ENCODE results near the gene RASGRF2.

DNA sequence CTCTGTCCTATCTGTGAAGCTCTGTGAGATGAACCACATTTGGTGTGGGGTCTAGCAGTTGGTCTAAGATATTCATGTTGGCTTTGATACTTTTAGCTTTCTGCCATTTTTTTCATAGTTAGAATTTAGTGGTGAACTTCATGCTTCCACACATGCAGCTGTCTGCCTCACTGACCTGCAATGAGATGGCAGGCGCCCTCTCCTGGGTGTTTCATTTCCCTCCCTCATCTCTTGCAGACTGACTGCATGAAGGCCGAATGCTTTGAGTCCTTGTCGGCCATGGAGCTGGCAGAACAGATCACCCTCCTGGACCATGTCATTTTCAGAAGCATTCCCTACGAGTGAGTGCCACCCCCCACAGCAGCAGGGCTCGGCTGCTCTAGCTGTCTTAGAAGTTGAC is 246.8 kb downstream of the RASGRF2 start:
- TF ChIP-seq ATF2 (IDR thresholded peaks at IDR 0.05; ENCODE audit: low read length), result no peak
- no peak for TF ChIP-seq EP300 (IDR thresholded peaks at IDR 0.05; ENCODE audit: borderline replicate concordance in 1 of 2, low read depth in 2 of 2, low read length in 2 of 2)
- TF ChIP-seq, protein P1, sequence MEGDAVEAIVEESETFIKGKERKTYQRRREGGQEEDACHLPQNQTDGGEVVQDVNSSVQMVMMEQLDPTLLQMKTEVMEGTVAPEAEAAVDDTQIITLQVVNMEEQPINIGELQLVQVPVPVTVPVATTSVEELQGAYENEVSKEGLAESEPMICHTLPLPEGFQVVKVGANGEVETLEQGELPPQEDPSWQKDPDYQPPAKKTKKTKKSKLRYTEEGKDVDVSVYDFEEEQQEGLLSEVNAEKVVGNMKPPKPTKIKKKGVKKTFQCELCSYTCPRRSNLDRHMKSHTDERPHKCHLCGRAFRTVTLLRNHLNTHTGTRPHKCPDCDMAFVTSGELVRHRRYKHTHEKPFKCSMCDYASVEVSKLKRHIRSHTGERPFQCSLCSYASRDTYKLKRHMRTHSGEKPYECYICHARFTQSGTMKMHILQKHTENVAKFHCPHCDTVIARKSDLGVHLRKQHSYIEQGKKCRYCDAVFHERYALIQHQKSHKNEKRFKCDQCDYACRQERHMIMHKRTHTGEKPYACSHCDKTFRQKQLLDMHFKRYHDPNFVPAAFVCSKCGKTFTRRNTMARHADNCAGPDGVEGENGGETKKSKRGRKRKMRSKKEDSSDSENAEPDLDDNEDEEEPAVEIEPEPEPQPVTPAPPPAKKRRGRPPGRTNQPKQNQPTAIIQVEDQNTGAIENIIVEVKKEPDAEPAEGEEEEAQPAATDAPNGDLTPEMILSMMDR (IDR thresholded peaks at IDR 0.05; ENCODE audit: control extremely low read depth in 1 of 3, insufficient read depth in 1 of 3, low read depth in 1 of 3, low read length in 3 of 3), result peak; percentile 46 to 71 (median 66)
- TF ChIP-seq POLR2AphosphoS5 (IDR thresholded peaks at IDR 0.05; ENCODE audit: low read depth, low read length), result no peak
- TF ChIP-seq TBP (IDR thresholded peaks at IDR 0.05; ENCODE audit: low read depth, low read length), result no peak
- TF ChIP-seq JUN (IDR thresholded peaks at IDR 0.05; ENCODE audit: low read depth, low read length), result no peak
- no peak for TF ChIP-seq YY1 (IDR thresholded peaks at IDR 0.05; ENCODE audit: low read depth, low read length)
- TF ChIP-seq EZH2 (IDR thresholded peaks at IDR 0.05; ENCODE audit: low read depth, low read length, severe bottlenecking), result no peak
- no peak for TF ChIP-seq POLR2A (IDR thresholded peaks at IDR 0.05; ENCODE audit: control extremely low read depth in 1 of 2, low read depth in 2 of 2, low read length in 2 of 2)
- TF ChIP-seq KDM5A (IDR thresholded peaks at IDR 0.05; ENCODE audit: low read length), result no peak
- TF ChIP-seq BCL11A (IDR thresholded peaks at IDR 0.05; ENCODE audit: low read depth in 2 of 2, low read length in 2 of 2), result no peak
- TF ChIP-seq, protein P2, sequence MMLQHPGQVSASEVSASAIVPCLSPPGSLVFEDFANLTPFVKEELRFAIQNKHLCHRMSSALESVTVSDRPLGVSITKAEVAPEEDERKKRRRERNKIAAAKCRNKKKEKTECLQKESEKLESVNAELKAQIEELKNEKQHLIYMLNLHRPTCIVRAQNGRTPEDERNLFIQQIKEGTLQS (IDR thresholded peaks at IDR 0.05; ENCODE audit: insufficient read depth, low read depth, low read length), result no peak

Data from H1 (cell line).